GM12891 (cell line): ENCODE results near the gene TMEM37.

Source experiments
- DNase-seq: peaks from one replicate; pipeline ENCODE4 v3.0.0; 2011; ENCODE audit warnings: low spot score; ENCODE audit not compliant: insufficient read length
- FAIRE-seq: peaks from 2 replicates; lab custom pipeline; 2011; peaks lifted over from hg19 to GRCh38; lab: Jason Lieb, UNC
- PAX5 ChIP-seq: IDR thresholded peaks from 2 replicates; pipeline ENCODE4 v1.6.1; 2011; ENCODE audit warnings: low read length, moderate library complexity, mild to moderate bottlenecking; ENCODE audit not compliant: insufficient read depth, severe bottlenecking
- POLR2A ChIP-seq: IDR thresholded peaks from 2 replicates; pipeline ENCODE4 v1.6.1; 2011; ENCODE audit warnings: low read depth, low read length, control low read depth
- POLR2AphosphoS5 ChIP-seq: IDR thresholded peaks from 2 replicates; pipeline ENCODE4 v1.6.1; 2011; ENCODE audit warnings: low read depth, low read length, control low read depth
- POU2F2 ChIP-seq: IDR thresholded peaks from 2 replicates; pipeline ENCODE4 v1.6.1; 2011; ENCODE audit warnings: low read depth, mild to moderate bottlenecking, control low read depth, low read length, moderate library complexity
- SPI1 ChIP-seq: IDR thresholded peaks from 2 replicates; pipeline ENCODE4 v1.6.1; 2011; ENCODE audit warnings: low read depth, low read length, control low read depth
- TAF1 ChIP-seq: IDR thresholded peaks from 2 replicates; pipeline ENCODE4 v1.6.1; 2011; ENCODE audit warnings: low read depth, low read length, control low read depth

Gene TMEM37

DNA sequence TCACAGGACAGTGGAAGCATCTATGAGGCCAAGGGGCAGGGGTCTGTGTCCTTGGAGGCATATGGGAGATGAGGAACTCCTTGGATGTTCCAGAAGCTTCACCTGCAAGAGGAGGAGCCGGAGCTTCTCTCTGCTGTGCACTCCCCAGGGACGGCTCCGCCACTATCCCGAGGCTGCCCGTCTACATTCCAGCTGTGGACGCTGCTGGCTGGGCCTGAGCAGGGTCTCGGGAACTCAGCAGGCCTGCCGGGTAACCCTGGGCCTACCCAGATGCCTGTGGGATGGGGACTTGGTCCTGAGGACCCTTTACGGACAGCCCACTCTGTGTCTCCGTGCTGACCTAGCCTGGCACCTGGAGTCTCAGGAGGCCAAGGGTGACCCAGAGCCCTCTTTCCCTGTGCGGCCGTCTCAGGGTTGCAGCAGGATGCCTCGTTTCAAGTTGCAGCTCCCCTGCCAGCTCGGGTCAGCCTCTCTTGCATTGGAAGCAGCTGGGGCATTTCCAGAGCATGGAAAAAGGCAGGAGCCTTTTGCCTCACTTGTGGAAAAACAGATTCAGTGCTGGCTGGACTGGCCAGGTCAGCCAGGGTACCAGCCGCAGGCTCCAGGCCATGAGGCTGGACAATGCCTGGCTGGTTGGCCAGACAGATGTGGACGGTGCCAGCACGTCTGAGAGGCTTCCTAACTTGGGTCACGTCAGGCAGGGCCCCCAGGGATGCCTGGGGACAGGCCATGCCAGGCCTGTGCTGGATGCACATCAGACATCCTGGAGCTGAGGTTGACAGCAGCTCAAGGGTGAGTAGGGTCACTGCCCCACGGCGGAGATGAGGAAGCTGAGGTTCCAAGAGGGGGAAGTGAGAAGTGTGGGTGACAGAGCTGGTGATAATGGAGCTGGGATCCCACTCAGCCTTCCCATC, 51.1 kb downstream of the TMEM37 start:
- DNase-seq (no peak), FAIRE-seq (no peak)
- no peak for TF ChIP-seq PAX5
- no peak for TF ChIP-seq SPI1
- TF ChIP-seq POLR2AphosphoS5: no peak
- TF ChIP-seq POLR2A: no peak
- TF ChIP-seq TAF1: no peak
- TF ChIP-seq POU2F2: no peak

DNA sequence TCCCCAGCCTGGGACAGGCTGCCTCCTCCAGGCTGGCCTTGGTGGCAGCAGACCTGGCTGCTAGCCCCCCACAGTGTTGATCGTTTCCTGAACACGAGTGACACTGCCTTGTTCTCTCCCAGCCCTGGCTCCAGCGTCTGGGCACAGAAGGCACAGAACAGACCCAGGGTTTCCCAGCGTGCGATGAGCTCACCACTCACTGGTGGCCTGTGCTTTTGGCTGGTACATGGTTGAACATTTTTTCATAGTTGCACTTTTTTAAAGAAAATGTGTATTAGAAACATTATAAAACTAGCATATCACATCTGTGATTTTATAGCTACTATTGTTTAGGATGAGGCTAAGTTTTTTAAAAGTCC, 51.7 kb downstream of the TMEM37 start:
- TF ChIP-seq TAF1 (no peak), SPI1 (no peak), POLR2AphosphoS5 (no peak), POLR2A (no peak), POU2F2 (no peak), PAX5 (no peak)
- FAIRE-seq (no peak), DNase-seq (no peak)

DNA sequence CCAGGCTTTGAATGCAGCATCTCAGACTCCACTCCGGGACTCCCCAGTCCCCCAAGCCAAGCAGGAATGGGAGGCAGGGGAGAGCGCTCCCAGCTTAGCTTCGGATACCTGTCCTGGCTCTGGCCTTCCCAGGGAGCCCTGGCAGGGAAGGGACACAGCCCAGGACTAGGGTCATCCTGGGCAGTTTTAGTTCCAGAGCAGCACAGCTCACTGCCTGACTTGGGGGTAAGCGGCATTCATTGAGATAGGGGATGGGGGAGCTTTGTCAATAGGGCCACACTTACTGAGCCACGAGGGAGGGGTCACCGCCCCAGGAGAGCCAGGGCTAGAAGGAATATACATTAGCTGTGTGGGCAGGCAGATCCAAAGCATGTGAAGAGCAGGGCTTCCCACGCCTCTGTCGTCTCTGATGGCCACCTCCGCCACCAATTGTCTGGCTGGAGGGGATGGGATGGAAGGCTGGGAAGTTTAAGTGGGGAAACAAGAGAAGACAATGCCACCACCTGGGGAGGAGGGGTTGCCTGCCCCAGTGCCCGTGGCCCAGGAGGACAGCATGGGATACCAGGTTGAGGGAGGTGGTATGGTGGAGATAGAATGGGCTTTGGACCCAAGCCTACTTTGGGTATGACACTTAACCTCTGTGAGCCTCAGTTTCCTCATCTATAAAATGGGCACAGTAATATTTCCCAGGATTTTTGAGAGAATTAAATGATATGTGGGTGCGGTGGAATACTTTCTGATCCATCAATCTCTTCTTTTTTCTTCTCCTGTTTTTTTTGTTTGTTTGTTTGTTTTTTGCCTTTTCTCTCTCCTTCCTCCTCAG, 52.5 kb downstream of the TMEM37 start:
- FAIRE-seq: no peak
- no peak for TF ChIP-seq POLR2AphosphoS5
- TF ChIP-seq PAX5: no peak
- no peak for TF ChIP-seq POU2F2
- TF ChIP-seq POLR2A: no peak
- no peak for TF ChIP-seq SPI1
- TF ChIP-seq TAF1: no peak
- DNase-seq: no peak

DNA sequence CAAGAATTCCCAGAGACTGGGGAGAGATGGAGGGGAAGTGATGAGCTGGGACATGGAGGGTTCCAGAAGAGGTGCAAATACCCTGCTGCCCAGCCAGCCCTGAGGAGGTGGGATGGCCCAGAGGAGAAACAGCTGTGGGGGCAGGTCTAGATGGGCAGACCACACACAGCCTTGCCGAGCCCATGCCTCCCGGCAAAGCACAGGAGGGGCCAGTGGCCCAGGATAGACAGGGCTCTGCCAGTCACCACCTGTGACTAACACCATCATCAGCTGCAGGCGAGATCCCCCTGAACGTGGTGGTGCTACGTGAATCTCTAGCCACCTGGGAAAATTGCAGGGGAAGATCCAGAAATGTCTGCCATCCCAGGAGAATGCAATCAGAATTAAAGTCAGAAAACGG, 53.2 kb downstream of the TMEM37 start:
- DNase-seq (no peak), FAIRE-seq (no peak)
- TF ChIP-seq TAF1 (no peak), SPI1 (no peak), POU2F2 (no peak), PAX5 (no peak), POLR2AphosphoS5 (no peak), POLR2A (no peak)

DNA sequence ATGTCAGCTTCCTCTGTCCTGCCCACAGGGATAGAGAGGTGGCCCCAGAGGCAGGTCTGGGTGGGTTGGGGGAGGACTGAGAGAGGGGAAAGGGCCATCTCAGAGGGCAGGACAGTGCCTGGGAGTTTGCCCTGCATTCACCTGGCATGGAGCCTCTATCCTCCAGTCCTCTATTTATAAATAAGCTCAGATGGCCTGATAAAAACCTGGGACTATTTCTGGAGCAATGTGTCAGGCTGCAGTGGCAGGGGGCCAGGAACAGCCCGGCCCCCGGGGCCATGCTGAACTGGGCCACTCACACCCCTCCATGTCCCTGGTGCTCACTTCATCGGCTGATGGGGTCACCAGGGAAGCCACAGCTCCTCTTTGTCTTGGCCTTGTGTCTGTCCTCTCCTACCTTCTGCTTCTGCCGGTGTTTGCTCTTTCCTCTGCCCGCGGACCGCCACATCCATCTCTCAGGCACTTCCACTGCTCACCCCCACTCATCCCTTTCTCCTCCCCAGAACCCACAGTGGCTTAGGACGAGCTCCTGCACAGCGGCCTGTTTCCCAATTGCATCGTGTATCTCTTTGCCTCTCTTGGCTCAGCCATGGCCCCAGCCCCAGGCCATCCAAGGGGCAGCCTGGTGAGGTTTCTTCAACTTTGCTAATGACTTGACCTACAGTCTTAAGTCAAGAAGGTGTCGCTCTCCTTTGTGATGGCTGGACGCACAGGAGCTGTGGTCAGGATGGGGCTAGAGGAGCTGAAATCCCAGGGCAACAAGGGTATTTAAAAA, 53.9 kb downstream of the TMEM37 start:
- DNase-seq (no peak), FAIRE-seq (no peak)
- TF ChIP-seq SPI1 (no peak), POU2F2 (no peak), POLR2AphosphoS5 (no peak), PAX5 (no peak), TAF1 (no peak), POLR2A (no peak)

DNA sequence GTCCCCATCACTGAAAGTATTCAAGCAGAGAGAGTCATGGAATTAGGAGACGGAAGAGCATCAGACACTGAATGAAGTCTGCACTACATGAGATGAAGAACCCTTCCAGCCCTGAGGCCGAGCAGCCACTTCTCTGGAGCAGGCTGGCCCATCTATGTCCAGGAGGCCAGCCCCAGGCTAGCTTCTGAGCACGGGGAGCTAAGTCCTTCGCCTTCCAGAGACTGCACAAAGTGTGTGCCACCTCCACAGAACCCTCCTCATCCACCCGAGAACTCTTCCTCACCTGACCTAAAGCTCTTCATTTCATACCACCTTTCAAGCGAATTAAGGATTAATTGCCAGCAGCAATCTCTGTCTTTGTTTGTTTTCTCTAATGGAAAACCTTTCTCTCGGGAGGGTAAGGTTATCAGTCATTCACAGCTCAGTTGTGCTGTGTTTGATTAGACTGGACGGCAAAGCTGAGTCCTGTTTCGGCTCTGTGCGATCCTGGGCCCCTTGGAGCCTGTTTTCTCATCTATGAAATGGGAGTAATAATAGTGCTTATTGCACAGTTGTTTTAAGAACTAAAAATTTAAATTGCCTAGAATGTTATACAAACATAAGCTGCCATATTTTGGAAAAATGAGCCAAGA, 54.7 kb downstream of the TMEM37 start:
- DNase-seq (no peak), FAIRE-seq (no peak)
- no peak for TF ChIP-seq POU2F2

DNA sequence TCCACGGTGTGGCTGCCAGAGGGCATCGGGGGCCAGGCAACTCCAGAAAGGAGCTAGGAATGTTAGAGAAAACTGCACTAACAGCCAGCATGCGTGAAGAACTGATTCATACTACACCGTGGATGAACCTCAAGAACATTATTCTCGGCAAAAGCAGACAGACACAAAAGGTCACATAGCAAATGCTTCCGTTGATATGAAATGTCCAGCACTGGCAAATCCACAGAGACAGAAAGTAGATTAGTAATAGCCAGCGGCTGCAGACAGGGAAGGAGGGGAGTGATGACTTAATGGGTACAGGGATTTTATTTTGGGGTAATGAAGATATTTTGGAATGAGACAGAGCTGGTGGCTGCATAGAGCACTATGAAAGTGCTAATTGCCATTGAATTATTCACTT, 55.2 kb downstream of the TMEM37 start:
- no peak for DNase-seq
- FAIRE-seq: no peak
- no peak for TF ChIP-seq TAF1
- TF ChIP-seq POLR2AphosphoS5: no peak
- TF ChIP-seq POU2F2: no peak
- no peak for TF ChIP-seq SPI1
- no peak for TF ChIP-seq POLR2A
- no peak for TF ChIP-seq PAX5

DNA sequence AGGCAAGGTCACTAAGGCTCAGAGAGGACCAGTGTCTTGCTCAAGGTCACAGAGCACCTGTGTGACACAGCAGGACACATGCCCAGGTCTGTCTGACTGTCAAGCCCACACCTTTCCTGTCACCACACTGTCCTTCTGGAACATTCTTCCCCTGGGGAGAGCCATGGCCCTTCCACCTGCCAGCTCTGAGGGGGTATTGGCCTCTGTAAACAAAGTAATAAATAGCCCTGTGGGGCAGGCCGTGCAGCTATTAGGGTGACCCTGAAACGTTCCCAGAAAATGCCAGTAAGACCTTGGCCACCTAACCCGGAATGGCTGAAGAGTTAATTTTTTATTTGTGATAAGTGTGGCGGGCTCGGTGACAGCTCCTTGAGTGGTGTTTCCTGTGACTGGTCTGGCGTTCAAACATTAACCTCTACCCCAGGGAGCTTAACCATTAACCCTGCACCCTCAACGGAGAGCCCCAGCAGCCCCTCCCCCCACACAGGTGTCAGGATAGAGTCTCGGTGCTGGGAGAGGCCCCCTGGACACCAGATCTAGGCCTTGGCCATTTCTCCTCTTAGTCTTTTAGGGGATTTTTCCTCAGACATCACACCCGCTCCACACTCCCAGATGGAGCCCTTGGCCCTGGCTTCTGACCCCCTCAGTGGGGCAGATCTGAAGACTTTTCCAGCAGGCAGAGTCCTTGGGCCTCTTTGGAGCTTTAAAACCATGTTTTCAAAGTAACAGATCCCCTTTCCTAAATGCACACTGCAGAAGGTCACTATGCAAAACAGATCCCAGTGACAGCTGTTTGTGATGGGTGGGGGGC, 56.0 kb downstream of the TMEM37 start:
- no peak for TF ChIP-seq POU2F2
- no peak for TF ChIP-seq SPI1
- TF ChIP-seq POLR2AphosphoS5: no peak
- no peak for TF ChIP-seq TAF1
- TF ChIP-seq POLR2A: no peak
- TF ChIP-seq PAX5: no peak
- FAIRE-seq: no peak
- no peak for DNase-seq
